Retinal pigment epithelial cell (primary cell): ENCODE results near the gene ANKRD13A.
"Not testable (repeated sequence)": the region's sequence is repeated elsewhere in the genome, so short reads cannot be mapped to it uniquely, and the experiment has no call there.

Experiments
- DNase-seq: peaks from one replicate; pipeline ENCODE4 v3.0.0-alpha.2; 2010; ENCODE audit warnings: low read depth
- H3K4me3 ChIP-seq: 2 replicates; pipeline ENCODE4 v1.5.1; 2011; ENCODE audit warnings: mild to moderate bottlenecking, low read length, control low read depth, moderate library complexity
- CTCF ChIP-seq: conservative IDR thresholded peaks from 2 replicates; pipeline ENCODE4 v1.5.1; 2011; ENCODE audit warnings: low read depth, low read length, control low read depth, inconsistent platforms

ANKRD13A gene

GRCh38 chr12:110059651-110060000 is 60.4 kb downstream of the ANKRD13A start:
- H3K4me3 ChIP-seq: no peak overlapping the region
- DNase-seq: no peak
- no peak for TF ChIP-seq CTCF

DNA sequence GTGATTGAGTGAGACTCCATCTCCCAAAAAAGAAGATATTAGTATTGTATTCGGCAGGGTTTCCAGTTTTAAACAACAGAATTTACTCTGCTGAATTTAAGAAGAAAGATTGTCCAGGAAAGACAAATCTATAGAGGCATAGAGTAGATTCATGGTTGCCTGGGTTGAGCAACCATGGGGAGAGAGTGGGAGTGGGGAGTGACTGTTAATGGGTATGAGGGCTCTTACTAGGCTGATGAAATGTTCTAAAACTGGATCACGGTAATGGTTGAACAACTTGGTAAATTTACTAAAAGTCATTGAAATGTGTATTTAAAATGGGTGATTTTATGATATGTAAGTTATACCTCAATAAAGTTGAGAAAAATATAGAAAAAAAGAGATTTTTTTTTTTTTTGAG is 63.0 kb downstream of the ANKRD13A start:
- no peak for DNase-seq
- no peak for TF ChIP-seq CTCF
- no peak overlapping the region for H3K4me3 ChIP-seq

- H3K4me3 ChIP-seq: no peak overlapping the region
- DNase-seq: no peak
- TF ChIP-seq CTCF: no peak
Observed at GRCh38 chr12:110065540-110065939, 66.3 kb downstream of the ANKRD13A start.

DNA sequence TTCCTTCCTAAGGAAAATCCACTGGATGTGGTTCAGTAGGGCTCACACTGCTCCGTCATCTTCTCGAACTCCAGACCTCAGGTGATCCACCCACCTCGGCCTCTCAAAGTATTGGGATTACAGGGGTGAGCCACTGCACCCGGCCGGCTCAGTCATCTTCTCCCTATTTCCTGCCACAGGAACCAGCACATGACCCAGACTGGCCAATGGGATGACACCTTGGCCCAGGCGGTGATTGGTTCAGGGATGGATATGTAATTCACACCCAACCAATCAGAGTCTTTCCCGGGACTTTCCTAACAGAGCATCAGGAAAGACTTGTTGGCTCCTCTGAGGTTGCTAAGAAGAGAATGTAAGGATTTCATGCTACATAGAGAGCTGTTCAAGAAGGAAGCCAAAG is 68.3 kb downstream of the ANKRD13A start:
- H3K4me3 ChIP-seq: no peak overlapping the region
- no peak for DNase-seq
- no peak for TF ChIP-seq CTCF

DNA sequence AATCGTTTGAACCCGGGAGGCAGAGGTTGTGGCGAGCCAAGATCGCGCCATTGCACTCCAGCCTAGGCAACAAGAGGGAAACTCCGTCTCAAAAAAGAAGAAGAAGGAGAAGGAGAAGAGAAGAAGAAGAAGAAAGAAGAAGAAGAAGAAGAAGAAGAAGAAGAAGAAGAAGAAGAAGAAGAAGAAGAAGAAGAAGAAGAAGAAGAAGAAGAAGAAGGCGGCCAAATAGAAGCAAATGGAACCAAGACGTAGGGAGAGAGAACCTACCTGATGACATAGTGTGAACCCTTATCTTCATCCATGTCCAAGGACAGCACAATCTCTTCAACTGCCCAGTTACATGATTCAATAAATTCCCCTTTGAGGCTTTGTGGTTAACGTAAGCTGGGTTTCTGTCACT is 68.9 kb downstream of the ANKRD13A start:
- not testable (repeated sequence) for H3K4me3 ChIP-seq, DNase-seq

DNA sequence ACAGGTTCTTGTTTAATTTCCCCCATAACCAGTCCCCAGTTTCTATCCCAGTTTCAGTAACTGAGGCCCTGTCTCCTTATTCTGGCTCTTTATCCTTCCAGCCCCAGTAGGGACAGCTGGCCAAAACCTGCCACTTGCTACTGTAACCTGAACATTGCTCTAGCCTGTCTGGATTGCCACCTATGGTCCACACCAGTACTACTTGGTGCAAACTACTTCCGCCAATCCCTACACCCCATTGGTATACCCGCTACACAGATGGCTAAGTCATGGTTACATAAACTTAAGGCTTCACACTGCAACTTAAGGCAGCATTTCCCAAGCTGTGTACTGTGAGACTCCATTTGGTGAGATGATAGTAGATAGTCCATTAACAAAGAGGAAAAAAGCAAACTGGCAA is 69.4 kb downstream of the ANKRD13A start:
- no peak overlapping the region for H3K4me3 ChIP-seq
- no peak for TF ChIP-seq CTCF
- DNase-seq: no peak

- no peak overlapping the region for H3K4me3 ChIP-seq
- TF ChIP-seq CTCF: no peak
- DNase-seq: no peak
Observed at GRCh38 chr12:110071504-110071903, 72.3 kb downstream of the ANKRD13A start.

DNA sequence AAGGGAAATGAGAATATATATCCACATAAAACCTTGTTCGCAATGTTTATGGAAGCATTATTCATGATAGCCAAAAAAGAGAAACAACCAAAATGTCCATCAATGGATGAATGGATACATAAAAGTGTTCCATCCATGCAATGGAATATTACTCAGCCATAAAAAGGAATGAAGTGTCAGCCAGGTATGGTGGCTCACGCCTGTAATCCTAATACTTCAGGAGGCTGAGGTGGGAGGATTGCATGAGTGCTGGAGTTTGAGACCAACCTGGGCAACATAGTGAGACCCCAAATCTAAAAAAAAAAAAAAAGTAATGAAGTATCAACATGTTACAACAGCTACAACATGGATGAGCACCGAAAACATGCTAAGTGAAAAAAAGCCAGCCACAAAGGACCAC is 72.7 kb downstream of the ANKRD13A start:
- no peak overlapping the region for H3K4me3 ChIP-seq
- DNase-seq: no peak
- no peak for TF ChIP-seq CTCF

DNA sequence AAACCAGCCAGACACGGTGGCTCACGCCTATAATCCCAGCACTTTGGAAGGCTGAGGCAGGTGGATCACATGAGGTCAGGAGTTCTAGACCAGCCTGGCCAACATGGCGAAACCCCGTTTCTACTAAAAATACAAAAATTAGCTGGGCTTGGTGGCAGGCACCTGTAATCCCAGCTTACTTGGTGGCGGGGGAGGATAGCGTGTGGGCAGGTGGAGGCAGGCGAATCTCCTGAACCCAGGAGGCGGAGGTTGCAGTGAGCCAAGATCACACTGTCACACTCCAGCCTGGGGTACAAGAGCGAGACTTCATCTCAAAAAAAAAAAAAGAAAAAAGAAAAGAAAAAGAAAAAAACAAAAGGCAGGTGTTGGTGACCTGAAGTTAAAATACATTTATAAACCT is 73.4 kb downstream of the ANKRD13A start:
- H3K4me3 ChIP-seq, DNase-seq: not testable (repeated sequence)
